ENCODE data around the gene SCNN1A. TPM values are rescaled to one million over a fixed set of nuclear protein-coding genes. Genes with fewer than 3 reads are reported as not detected.

The SCNN1A gene
- polyA plus RNA-seq, 1 experiment = 0.36 TPM

DNA sequence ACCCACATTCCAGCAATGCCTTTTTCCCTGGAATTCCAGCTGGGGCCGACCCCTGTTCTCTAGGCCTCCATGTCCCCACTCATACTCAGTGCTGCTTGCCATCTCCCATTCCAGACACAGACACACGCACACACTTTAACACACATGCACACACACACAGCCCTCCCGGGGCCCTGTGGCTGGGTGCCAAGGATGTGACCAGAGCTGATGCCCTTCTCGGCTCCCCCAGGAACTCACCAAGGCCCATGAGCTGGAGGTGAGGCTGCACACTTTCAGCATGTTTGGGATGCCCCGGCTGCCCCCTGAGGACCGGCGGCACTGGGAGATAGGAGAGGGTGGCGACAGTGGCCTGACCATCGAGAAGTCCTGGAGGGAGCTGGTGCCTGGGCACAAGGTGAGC lies 60.6 kb downstream of the SCNN1A start:
- Histone ChIP-seq H3K27me3 (ENCODE audit: control insufficient read depth, insufficient read depth, low read length) (peaks cover 12% of the 10 kb centered on the region), H3K36me3 (ENCODE audit: control insufficient read depth, insufficient read depth, low read length) (no peaks in the 10 kb centered on the region), H3K4me3 (ENCODE audit: low read depth, low read length) (no peak overlapping the region)
- CTCF ChIA-PET = interaction anchor here (1.3 to 4.0 kb wide), 5 partner anchors 8 to 327 kb away, joined by 3 to 13 read pairs (median 4); no protein-coding TSS in a partner anchor
- POLR2A ChIA-PET = no interaction called here
- DNase-seq (ENCODE audit: low read depth) = no peak
- TF ChIP-seq, protein P1, sequence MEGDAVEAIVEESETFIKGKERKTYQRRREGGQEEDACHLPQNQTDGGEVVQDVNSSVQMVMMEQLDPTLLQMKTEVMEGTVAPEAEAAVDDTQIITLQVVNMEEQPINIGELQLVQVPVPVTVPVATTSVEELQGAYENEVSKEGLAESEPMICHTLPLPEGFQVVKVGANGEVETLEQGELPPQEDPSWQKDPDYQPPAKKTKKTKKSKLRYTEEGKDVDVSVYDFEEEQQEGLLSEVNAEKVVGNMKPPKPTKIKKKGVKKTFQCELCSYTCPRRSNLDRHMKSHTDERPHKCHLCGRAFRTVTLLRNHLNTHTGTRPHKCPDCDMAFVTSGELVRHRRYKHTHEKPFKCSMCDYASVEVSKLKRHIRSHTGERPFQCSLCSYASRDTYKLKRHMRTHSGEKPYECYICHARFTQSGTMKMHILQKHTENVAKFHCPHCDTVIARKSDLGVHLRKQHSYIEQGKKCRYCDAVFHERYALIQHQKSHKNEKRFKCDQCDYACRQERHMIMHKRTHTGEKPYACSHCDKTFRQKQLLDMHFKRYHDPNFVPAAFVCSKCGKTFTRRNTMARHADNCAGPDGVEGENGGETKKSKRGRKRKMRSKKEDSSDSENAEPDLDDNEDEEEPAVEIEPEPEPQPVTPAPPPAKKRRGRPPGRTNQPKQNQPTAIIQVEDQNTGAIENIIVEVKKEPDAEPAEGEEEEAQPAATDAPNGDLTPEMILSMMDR (IDR thresholded peaks at IDR 0.05; ENCODE audit: insufficient read depth, low read depth, low read length) = no peak

DNA sequence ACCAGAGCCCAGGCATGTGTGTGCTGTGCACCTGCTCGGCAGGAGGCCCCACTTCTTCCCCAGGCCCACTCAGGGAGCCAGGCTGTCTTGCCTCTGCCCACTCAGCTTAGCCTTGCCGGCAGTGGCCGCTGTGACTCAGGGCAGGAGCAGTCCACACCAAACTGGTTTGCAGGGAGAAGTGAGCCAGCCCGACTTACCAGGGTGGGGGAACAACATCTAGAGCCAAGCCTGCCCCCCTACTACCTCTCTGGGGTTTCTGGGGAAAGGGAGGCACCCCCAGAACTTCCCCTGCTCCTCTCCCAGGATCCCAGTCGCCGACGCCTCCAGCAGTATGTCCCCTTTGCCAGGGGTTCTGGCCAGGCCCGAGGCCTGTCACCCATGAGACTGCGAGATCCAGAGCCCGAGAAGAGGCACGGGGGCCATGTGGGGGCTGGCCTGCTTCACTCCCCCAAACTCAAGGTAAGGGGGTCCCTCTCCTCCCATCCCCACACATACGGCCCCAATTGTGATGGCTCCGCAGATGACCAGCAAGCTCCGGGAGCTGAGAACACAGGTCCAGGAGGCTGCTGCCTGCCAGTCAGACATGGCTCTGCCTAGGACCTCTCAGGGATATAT lies 61.9 kb downstream of the SCNN1A start:
- CTCF ChIA-PET = interaction anchor here (0.9 to 4.0 kb wide), 4 partner anchors 10 to 152 kb away, joined by 3 to 13 read pairs (median 6); no protein-coding TSS in a partner anchor
- POLR2A ChIA-PET = no interaction called here
- Histone ChIP-seq H3K4me3 (ENCODE audit: low read depth, low read length) (no peak overlapping the region), H3K27me3 (ENCODE audit: control insufficient read depth, insufficient read depth, low read length) (peaks cover 12% of the 10 kb centered on the region), H3K36me3 (ENCODE audit: control insufficient read depth, insufficient read depth, low read length) (no peaks in the 10 kb centered on the region)
- TF ChIP-seq, protein P1 (IDR thresholded peaks at IDR 0.05; ENCODE audit: insufficient read depth, low read depth, low read length) = no peak
- no peak for DNase-seq (ENCODE audit: low read depth)

DNA sequence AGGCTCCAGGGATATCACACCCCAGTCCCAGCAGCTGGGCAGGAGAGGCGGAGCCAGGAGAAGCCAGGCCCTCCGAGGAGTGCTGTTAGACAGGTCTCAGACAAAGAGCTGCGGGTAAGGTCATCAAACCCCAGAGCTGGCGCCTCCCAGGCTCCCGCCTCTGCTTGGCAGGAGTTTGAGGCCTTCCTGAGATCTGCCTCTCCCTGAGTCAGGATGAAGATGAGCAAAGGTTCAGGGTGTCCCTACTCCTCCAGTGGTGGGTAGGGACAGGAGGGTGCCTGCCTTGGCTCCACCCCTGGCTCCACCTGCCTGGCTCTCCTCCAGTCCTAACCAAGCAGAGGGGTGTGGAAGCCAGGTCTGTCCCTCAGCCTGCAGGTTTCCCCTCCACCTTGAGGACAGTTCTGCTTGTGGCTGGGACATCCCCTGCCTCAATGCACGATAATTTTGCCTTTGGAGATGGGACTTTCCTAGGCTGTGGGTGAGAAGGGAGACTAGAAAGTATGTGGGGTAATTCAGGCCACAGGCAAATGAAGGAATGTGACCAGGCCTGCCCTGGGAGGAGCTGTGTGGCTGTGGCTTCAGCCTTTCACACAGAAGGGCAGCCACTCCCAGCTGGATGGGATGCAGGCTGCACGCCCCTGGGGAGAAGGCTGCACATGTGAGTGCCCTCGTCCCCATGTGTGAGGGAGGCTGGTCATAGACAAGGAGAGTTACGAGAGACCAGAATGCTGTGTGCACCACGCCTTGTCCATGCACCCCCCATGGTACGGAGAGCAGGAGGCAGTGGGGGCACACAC lies 62.6 kb downstream of the SCNN1A start:
- Histone ChIP-seq H3K36me3 (ENCODE audit: control insufficient read depth, insufficient read depth, low read length) (no peaks in the 10 kb centered on the region), H3K27me3 (ENCODE audit: control insufficient read depth, insufficient read depth, low read length) (peaks cover 12% of the 10 kb centered on the region), H3K4me3 (ENCODE audit: low read depth, low read length) (no peak overlapping the region)
- TF ChIP-seq, protein P1 (IDR thresholded peaks at IDR 0.05; ENCODE audit: insufficient read depth, low read depth, low read length) = no peak
- no peak for DNase-seq (ENCODE audit: low read depth)
- POLR2A ChIA-PET = no interaction called here
- CTCF ChIA-PET = interaction anchor here (0.9 to 4.0 kb wide), 4 partner anchors 10 to 153 kb away, joined by 3 to 13 read pairs (median 6); no protein-coding TSS in a partner anchor

DNA sequence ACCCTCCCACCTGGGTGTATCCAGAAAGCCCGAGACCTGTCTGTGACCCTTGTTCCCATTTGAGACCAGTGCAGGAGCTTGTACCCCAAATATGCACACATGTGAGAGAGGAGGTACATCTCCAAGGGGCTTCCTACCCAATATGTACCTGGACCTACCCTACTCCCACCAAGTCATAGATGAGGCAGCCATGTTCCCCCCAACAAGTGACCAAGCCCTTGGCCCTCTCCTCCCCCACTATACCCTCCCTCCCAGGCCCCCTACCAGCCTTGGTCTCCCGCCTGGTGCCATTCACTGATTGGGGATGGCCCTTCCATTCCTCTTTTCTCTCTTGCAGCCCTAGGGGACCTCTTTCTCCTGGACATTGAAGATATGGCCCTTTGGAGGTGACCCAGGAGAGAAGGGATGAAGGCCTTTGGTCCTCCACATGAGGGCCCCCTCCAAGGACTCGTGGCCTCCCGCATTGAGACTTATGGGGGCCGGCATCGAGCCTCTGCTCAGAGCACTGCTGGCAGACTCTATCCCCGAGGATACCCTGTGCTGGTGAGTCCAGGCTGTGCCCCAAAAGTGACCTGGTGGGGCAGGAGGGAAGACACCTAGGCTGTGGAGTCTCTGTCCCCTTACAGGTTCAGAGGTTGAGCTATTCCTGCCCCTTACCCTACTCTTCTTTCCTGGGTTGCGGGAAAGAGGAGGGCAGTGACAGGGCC lies 63.4 kb downstream of the SCNN1A start:
- POLR2A ChIA-PET = no interaction called here
- Histone ChIP-seq H3K36me3 (ENCODE audit: control insufficient read depth, insufficient read depth, low read length) (no peaks in the 10 kb centered on the region), H3K4me3 (ENCODE audit: low read depth, low read length) (no peak overlapping the region), H3K27me3 (ENCODE audit: control insufficient read depth, insufficient read depth, low read length) (peaks cover 12% of the 10 kb centered on the region)
- DNase-seq (ENCODE audit: low read depth) = no peak
- CTCF ChIA-PET = interaction anchor here (1.4 to 4.0 kb wide), 4 partner anchors 10 to 154 kb away, joined by 3 to 13 read pairs (median 6); no protein-coding TSS in a partner anchor
- TF ChIP-seq, protein P1 (IDR thresholded peaks at IDR 0.05; ENCODE audit: insufficient read depth, low read depth, low read length) = no peak
